ENCODE measurements around the gene NOX5. TPM values are rescaled to one million over a fixed set of nuclear protein-coding genes. Genes with fewer than 3 reads are reported as not detected.

The NOX5 gene
- total RNA-seq, 2 experiments from 2014 or later, result not detected

GRCh38 chr15:68990231-68990991 lies 24.1 kb upstream of the NOX5 start:
- no peaks in the 10 kb centered on the region for H3K27me3 ChIP-seq (ENCODE audit: control insufficient read depth in 1 of 2, insufficient read depth in 2 of 2, low read length in 2 of 2)
- DNase-seq (no peak), ATAC-seq (ENCODE audit: poor library complexity) (no peak)
- ChIA-PET CTCF (no interaction called here), POLR2A (no interaction called here)
- H3K9me3 ChIP-seq (ENCODE audit: control insufficient read depth in 1 of 2, insufficient read depth in 1 of 2, low read length in 2 of 2), result no peaks in the 10 kb centered on the region
- H3K4me1 ChIP-seq (ENCODE audit: insufficient read depth, low read length), result no peaks in the 10 kb centered on the region
- H3K27ac ChIP-seq (ENCODE audit: low read depth in 1 of 2, low read length in 2 of 2), result no peak overlapping the region
- no peaks in the 10 kb centered on the region for H3K9me3 Mint-ChIP-seq
- intact Hi-C loops (cut with DNase I, micrococcal nuclease), result no loop called here
- no peak for TF ChIP-seq CTCF (IDR thresholded peaks at IDR 0.05)
- H3K4me3 ChIP-seq (ENCODE audit: low read length), result no peak overlapping the region
- no peak overlapping the region for H3K27ac Mint-ChIP-seq
- peaks cover 11% of the 10 kb centered on the region for H3K27me3 Mint-ChIP-seq
- no peaks in the 10 kb centered on the region for H3K4me1 Mint-ChIP-seq (ENCODE audit: low read depth)
- H3K4me3 Mint-ChIP-seq, result no peak overlapping the region
- H3K36me3 ChIP-seq (ENCODE audit: insufficient read depth, low read length), result no peaks in the 10 kb centered on the region
- H3K36me3 Mint-ChIP-seq (ENCODE audit: low read depth), result no peaks in the 10 kb centered on the region

GRCh38 chr15:68990992-68991500 lies 23.4 kb upstream of the NOX5 start:
- no peak overlapping the region for H3K4me3 Mint-ChIP-seq
- no peak overlapping the region for H3K27ac Mint-ChIP-seq
- Histone ChIP-seq H3K4me3 (ENCODE audit: low read length) (no peak overlapping the region), H3K9me3 (ENCODE audit: control insufficient read depth in 1 of 2, insufficient read depth in 1 of 2, low read length in 2 of 2) (no peaks in the 10 kb centered on the region), H3K27me3 (ENCODE audit: control insufficient read depth in 1 of 2, insufficient read depth in 2 of 2, low read length in 2 of 2) (no peaks in the 10 kb centered on the region), H3K36me3 (ENCODE audit: insufficient read depth, low read length) (no peaks in the 10 kb centered on the region), H3K27ac (ENCODE audit: low read depth in 1 of 2, low read length in 2 of 2) (no peak overlapping the region), H3K4me1 (ENCODE audit: insufficient read depth, low read length) (no peaks in the 10 kb centered on the region)
- no peak for DNase-seq
- H3K9me3 Mint-ChIP-seq, result no peaks in the 10 kb centered on the region
- H3K27me3 Mint-ChIP-seq, result peaks cover 11% of the 10 kb centered on the region
- POLR2A ChIA-PET, result no interaction called here
- CTCF ChIA-PET, result no interaction called here
- H3K4me1 Mint-ChIP-seq (ENCODE audit: low read depth), result no peaks in the 10 kb centered on the region
- intact Hi-C loops (cut with DNase I, micrococcal nuclease), result no loop called here
- no peaks in the 10 kb centered on the region for H3K36me3 Mint-ChIP-seq (ENCODE audit: low read depth)
- no peak for ATAC-seq (ENCODE audit: poor library complexity)
- no peak for TF ChIP-seq CTCF (IDR thresholded peaks at IDR 0.05)

- no peaks in the 10 kb centered on the region for H3K36me3 ChIP-seq (ENCODE audit: insufficient read depth, low read length)
- TF ChIP-seq CTCF (IDR thresholded peaks at IDR 0.05), result no peak
- H3K9me3 ChIP-seq (ENCODE audit: control insufficient read depth in 1 of 2, insufficient read depth in 1 of 2, low read length in 2 of 2), result no peaks in the 10 kb centered on the region
- no peaks in the 10 kb centered on the region for H3K27me3 ChIP-seq (ENCODE audit: control insufficient read depth in 1 of 2, insufficient read depth in 2 of 2, low read length in 2 of 2)
- no peaks in the 10 kb centered on the region for H3K4me1 ChIP-seq (ENCODE audit: insufficient read depth, low read length)
- ATAC-seq (ENCODE audit: poor library complexity) (no peak), DNase-seq (no peak)
- no peaks in the 10 kb centered on the region for H3K9me3 Mint-ChIP-seq
- no peaks in the 10 kb centered on the region for H3K36me3 Mint-ChIP-seq (ENCODE audit: low read depth)
- no peak overlapping the region for H3K27ac Mint-ChIP-seq
- no peak overlapping the region for H3K27ac ChIP-seq (ENCODE audit: low read depth in 1 of 2, low read length in 2 of 2)
- H3K4me1 Mint-ChIP-seq (ENCODE audit: low read depth), result no peaks in the 10 kb centered on the region
- ChIA-PET POLR2A (no interaction called here), CTCF (no interaction called here)
- peaks cover 11% of the 10 kb centered on the region for H3K27me3 Mint-ChIP-seq
- intact Hi-C loops (cut with DNase I, micrococcal nuclease), result no loop called here
- no peak overlapping the region for H3K4me3 ChIP-seq (ENCODE audit: low read length)
- H3K4me3 Mint-ChIP-seq, result no peak overlapping the region
These were observed 22.8 kb upstream of the NOX5 start for GRCh38 chr15:68991723-68992122.

Measured in CD4-positive, alpha-beta T cell (primary cell).